A549 treated with dexamethasone at 1 μM for 4 hours (cell line): ENCODE measurements around the gene TAB2. TPM values are rescaled to one million over a fixed set of nuclear protein-coding genes. Genes with fewer than 3 reads are reported as not detected.

Experiments
- total RNA-seq: library from RNA; stranded (reverse); fragments of 200-300 nt; extraction: Qiagen RNA extraction; gene quantifications from 5 replicates; pipeline ENCODE4 v1.2.3, GENCODE V29; 2022

The TAB2 gene
- 27.0 to 33.9 TPM (median 31.7 TPM) in 5 replicates for total RNA-seq

GRCh38 chr6:149317644-149318571 lies at the start of gene TAB2:
TSS of gene TAB2 (plus strand) at chr6:149317712. CDS start at chr6:149369998, 52,286 bp downstream.

GRCh38 chr6:149400050-149400449 lies 82.5 kb downstream of the TAB2 start, which contains the start of gene SUMO4:
TSS of gene SUMO4 (plus strand) at chr6:149400262. CDS start at chr6:149400392, 130 bp downstream.

Other genes starting within 250 kb of the TAB2 start
- not detected in 5 replicates for gene SUMO4, start 82.5 kb downstream of the TAB2 start, total RNA-seq
- 0.02 to 0.21 TPM (median 0.06 TPM) in 5 replicates for gene ZC3H12D, start 167.3 kb downstream of the TAB2 start, total RNA-seq
- gene PPIL4, start 228.3 kb downstream of the TAB2 start, total RNA-seq, result 12.6 to 19.4 TPM (median 15.4 TPM) in 5 replicates
- gene GINM1, start 248.7 kb downstream of the TAB2 start, total RNA-seq, result 24.3 to 29.4 TPM (median 26.2 TPM) in 5 replicates